Measurements from ENCODE around the gene CALM3. TPM values are rescaled to one million over a fixed set of nuclear protein-coding genes. Genes with fewer than 3 reads are reported as not detected.
"Not testable (repeated sequence)": the region's sequence is repeated elsewhere in the genome, so short reads cannot be mapped to it uniquely, and the experiment has no call there.

CALM3 gene
- polyA plus RNA-seq, 4 donors = 397 to 466 (median 416) TPM

DNA sequence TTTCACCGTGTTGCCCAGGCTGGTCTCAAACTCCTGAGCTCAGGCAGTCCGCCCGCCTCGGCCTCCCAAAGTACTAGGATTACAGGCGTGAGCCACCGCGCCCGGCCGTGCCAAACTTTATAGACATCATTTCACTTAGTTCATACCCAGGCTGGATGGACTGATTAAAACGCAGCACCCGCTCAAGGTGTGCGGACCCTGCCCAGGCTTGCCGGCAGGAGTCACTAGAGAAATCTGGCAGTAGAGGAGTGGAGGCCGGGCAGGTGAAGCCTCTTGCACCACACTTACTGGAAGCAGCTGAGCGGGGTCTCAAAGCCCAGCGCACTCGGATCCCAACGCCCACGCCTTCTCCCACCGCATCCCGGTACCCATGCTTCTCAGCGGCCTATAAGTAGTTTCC is 12.4 kb downstream of the CALM3 start:
- no peak for DNase-seq (ENCODE audit: low read depth in 4 of 4, low spot score in 3 of 4)

DNA sequence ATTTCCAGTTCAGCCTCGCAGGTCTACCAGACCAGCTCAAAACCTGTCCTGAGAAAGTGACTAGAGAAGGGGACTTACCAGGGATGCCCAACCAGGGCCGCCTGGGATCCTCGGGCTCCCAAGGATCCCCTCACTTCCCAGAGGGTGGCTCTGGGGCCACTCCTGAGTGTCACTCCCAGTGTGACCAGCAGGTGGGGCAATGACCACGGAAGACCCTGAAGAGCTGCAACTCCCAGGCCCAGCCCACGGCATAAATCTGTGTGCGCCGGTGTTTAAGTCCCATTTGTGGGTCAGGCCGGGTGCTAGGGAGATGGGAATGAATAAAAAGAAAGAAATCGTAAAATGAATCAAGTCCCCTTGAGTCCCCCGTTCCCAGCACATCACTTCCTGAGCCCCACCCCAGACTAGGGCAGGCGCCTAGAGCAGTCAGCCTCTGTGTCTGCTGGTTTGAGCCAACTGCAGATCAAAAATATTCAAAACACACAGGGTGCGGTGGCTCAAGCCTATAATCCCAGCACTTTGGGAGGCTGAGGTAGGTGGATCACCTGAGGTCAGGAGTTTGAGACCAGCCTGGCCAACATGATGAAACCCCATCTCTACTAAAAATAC is 13.1 kb downstream of the CALM3 start:
- peak in 1 of 4 donors; percentile 62 for DNase-seq (ENCODE audit: low read depth in 4 of 4, low spot score in 3 of 4)

DNA sequence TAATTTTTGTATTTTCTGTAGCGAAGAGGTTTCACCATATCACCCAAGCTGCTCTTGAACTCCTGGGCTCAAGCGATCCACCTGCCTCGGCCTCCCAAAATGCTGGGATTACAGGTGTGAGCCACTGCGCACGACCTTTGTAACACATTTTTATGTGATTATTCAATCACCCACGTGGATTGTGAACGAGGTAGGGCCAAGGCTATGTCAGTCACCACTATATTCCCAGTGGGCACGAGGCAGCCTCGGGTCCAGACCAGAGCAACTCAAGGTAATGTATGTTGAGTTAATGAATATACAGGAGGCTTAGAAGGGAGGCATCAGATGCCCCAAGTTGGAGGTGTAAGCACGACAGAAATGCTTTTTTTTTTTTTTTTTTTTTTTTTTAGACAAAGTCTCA is 14.8 kb downstream of the CALM3 start:
- DNase-seq (ENCODE audit: low read depth in 4 of 4, low spot score in 3 of 4) = no peak

DNA sequence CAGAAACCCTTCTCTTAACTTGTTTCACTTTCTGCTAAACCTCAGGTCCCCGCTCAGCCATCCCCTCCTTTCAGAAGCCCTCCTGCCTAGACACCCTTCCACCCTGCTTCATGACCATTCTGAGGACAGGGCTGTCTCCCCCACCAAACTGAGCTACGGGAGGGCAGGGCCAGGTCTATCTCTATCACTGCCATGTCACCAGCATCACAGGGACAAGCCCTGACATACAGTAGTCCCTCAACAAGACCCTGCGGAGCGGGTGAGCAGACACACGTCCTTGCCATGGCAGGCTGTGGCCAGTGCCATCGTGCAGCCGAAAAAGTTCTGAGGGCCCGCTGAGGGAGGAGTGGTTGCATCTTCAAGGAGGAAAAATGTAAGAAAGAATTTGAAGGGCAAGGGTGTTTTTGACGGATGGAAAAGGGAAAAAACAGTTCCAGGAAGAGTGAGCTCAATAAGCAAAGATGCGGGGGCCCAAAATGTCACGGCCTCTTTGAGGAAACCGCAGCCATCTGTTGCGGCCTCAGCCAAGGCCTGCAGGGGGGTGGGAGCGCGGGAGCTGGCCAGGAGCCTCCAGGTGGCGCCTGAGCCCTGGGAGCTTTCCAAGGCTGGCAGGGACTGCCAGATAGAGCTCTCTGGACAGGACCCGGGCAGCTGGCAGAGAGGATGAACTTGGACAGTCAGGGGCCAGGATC is 15.6 kb downstream of the CALM3 start:
- no peak for DNase-seq (ENCODE audit: low read depth in 4 of 4, low spot score in 3 of 4)

DNA sequence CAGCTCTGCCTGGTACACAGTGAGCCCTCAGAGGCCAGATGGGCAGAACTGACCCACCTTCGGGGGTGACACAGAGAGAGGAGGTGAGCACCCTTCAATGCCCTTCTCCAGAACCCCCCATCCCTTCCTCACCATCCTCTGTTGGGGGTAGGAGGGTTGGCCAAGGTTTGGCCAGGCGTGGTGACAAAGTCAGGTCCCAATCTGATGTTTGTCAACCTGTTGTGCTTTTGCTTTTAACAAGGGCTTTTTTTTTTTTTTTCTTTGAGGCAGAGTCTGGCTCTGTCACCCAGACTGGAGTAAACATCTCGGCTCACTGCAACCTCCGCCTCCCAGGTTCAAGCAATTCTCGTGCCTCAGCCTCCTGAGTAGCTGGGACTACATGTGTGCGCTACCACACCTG is 16.5 kb downstream of the CALM3 start:
- no peak for DNase-seq (ENCODE audit: low read depth in 4 of 4, low spot score in 3 of 4)

DNA sequence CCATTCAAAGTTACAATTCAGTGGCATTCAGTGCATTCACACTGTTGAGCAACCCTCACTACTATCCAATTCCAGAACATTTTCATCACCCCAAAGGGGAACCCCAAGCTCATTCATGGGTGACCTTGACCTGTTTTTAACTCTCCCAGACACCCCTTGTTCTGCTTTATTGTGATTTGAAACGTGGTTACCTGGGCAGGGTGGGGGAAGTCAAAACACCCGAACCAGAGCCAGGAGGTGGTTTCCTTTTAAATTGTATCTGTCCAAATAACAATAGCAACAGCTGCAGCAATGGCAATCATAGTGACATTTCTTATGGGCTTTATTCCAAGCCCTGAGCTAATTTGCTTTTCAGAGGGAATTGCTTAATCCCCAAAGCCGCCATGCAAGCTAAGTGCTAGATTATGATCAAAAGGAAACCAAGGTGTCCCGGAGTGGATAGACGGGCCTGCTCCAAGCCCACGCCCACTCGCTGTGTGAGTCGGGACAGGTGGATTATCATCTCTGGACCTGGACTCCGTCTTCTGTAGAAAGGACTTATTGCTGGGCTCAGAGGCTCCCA is 17.6 kb downstream of the CALM3 start:
- DNase-seq (ENCODE audit: low read depth in 4 of 4, low spot score in 3 of 4) = no peak

DNA sequence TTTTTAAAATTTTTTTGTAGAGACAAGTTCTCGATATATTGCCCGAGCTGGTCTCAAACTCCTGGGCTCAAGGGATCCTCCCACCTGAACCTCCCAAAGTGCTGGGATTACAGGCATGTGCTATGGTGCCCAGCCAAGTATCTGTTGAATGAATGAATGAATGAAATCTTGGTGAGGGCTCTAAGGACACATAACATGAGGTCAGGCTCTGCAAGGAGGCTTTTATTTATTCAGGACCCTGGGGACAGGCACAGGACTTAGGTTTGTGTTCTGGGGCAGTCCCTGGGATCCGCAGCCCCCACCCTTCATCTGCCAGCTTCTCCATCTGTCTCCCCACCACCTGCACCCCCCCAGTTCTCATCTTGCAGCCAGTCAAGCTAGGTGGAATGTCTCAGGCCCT is 19.1 kb downstream of the CALM3 start:
- DNase-seq (ENCODE audit: low read depth in 4 of 4, low spot score in 3 of 4) = no peak

DNA sequence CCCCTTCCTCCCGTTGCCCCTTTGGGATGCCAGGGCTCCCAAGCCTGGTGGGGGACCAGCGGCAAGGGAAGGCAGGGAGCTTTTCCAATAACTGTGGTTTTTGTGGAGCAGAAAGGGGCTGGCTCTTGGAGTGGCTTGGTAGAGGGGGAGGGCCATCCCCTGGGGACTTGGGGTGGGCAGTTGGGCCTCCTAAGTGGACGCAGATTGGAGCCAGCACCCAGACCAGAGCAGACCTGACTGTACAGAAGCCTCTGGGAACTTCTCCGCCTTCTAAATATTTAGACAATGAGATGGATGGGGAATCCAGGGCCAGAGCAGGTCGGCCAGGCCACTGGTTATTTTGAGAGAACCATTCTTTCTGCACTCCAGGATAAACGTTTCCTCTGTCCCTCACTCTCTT is 19.6 kb downstream of the CALM3 start:
- DNase-seq (ENCODE audit: low read depth in 4 of 4, low spot score in 3 of 4) = no peak

DNA sequence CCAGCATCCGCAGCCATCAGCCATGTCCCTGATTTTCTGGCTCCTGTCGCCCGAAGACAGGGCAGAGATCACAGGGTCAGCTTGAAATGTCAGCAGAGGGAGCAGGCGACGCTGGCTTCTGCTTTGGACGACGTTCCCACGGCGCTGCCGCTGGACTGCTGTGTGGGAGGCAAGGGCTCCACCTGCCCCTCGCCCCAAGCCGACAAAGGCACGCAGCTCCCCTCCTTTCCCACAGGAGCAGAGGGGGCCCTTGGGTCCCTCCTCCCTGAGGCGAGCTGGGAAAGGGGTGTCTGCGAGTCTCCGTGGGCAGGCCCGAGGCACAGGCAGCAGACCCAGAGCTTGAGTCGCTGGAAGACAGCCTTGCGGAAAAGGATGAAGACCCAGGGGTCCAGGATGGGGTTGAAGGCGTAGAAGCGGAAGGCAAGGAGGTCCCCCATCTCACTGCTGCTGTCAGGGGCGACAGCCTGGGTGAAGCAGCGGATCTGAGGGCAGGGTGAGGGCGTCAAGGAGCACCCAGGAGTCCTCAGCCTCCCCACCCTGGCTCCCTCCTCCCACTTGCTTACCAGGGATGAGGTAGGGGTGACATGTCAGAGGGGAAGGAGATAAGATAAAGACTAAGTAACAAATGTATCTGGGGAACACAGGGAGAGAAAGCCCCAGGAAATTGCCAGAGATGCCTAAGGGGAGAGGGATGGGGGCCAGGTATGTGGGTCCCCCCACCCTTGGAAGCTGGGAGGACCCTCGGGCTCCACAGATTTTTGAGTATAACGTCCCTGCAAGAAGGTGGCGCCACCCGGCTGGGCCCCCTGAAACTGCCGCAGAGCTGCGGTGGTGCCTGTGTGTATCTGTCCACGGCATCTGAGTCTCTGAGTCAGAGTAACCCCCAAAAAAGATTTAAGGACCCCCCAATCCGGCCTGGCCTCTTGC is 20.3 kb downstream of the CALM3 start:
- no peak for DNase-seq (ENCODE audit: low read depth in 4 of 4, low spot score in 3 of 4)

DNA sequence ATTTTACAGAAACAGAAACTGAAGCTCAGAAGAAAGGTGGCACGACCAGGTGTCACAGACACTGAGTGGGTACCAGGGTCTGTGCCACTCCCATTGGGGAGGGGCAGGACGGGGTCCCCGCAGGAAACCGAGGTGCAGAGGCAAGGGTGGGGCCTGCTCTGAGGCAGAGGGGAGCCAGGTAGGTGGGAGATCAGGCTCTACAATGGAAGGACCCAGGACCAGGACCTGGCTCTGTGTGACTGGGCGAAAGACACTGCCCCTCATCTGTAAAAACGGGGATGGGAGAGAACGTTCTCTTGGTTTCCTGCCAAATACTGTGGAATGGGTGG is 21.0 kb downstream of the CALM3 start:
- no peak for DNase-seq (ENCODE audit: low read depth in 4 of 4, low spot score in 3 of 4)

DNA sequence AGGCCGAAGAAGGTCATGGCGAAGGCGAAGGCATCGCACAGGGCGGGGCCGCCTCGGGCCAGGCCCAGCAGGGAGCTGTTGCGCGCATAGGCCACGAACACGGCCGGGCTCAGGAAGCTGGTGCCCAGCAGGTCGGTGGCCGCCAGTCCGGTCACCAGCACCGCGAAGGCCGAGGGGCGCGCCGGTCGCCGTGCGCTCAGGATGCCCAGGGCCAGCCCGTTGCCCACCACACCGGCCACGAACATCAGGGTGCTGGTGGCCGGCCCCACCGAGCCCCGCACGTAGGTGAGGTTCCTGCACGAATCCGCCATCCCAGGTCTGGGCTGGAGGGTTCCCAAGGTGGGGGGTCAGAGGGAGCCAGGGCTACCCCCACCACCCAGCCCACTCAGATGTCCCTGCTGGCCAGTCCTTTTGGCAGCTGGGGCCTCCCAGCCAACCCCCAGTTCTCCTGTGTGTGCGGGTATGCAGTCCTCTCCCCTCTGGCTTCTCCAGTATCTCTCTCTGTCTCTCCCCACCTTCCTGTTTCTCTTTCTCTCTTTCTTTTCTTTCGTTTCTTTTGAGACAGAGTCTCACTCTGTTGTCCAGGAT is 22.9 kb downstream of the CALM3 start:
- DNase-seq (ENCODE audit: low read depth in 4 of 4, low spot score in 3 of 4) = no peak

DNA sequence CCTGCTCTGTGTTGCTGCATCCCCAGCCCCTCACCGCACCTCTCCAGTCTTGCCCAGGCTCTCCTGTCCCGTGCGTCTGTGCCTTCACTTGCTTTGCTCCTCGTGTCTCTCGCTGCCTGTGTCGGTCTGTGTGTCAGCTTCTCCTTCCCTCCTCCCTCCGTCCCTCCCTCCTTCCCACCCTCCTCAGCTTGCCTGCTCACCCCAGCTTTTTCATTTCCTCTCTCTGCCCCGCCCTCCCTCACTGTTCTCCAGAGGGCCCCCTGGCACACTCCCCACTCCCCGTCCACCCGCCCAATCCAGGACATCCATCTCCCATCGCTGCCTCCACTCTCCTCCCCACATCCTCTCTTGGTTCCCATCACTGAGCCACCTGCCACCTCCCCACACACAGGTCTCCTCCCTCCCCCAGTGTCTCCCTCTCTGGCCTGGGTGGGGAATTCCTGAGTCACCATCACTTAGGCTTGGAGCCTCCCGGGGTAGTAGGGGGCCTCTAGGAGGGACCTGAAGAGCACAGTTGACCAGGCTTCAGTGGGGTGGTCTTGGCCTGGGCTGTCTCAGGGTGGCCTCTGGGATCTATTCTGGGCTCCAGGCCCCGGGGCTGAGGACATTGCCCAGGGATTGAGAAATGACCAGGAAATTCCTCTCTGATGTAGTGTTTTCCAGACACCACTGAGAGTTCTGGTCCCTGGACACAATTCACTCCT is 24.0 kb downstream of the CALM3 start, which contains the start of gene PTGIR:
Gene PTGIR (minus strand): TSS at position 132 of the 704 bp plus-strand sequence. CDS start 864 bp downstream, outside the sequence.
- no peak for DNase-seq (ENCODE audit: low read depth in 4 of 4, low spot score in 3 of 4)

DNA sequence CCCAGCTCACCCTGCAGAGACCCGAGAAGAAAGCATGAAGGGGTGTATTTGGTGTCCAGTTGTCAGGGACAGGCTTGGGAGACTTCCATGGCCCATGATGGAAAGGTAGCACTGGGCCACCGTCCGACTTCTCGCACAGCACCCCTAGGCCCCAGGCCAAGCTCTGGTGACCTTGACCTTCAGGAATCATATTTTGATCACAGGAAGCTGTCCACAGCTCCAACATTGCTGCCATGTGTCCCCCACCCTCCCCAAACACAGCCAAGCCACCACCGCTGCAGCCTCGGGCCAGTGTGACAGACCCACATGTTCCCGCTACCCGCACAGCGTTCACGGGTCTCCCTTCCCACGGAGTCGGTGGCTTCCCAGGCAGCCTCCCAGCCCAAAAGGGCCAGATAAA is 24.6 kb downstream of the CALM3 start:
- DNase-seq (ENCODE audit: low read depth in 4 of 4, low spot score in 3 of 4) = no peak

DNA sequence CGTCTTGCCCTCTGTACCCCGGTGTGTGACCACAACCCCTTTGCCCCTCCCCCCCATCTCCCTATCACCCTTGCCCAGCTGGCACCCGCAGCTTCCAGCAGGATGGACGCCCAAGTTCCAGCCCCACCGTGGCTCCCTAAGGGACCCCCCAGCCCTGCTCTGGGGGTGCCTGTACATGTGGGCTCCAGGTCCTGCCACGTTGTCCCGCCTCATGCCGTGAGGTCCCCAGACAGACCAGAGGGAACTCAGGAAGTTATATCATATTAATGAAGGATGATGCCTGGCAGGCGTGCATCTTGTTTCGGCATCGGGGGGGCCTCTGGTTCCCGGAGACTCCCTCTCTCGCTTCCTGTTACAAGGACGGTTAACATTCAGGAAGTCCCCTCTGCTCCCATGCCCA is 25.3 kb downstream of the CALM3 start:
- DNase-seq (ENCODE audit: low read depth in 4 of 4, low spot score in 3 of 4) = no peak

DNA sequence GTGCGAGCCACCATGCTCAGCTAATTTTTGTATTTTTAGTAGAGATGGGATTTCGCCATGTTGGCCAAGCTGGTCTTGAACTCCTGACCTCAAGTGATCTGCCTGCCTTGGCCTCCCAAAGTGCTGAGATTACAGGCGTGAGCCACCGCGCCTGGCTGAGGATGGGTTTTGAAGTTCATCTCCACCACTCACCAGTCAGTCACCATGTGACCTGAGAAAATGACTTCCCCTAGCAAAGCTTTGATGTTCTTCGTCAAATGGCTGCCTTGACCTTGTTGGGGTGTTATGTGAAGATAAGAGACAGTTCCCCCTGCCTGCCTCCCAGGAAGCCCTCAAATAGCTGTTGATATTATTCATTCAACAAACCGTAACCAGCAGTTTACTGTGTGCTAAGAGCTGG is 27.8 kb downstream of the CALM3 start:
- DNase-seq (ENCODE audit: low read depth in 4 of 4, low spot score in 3 of 4) = not testable (repeated sequence)

DNA sequence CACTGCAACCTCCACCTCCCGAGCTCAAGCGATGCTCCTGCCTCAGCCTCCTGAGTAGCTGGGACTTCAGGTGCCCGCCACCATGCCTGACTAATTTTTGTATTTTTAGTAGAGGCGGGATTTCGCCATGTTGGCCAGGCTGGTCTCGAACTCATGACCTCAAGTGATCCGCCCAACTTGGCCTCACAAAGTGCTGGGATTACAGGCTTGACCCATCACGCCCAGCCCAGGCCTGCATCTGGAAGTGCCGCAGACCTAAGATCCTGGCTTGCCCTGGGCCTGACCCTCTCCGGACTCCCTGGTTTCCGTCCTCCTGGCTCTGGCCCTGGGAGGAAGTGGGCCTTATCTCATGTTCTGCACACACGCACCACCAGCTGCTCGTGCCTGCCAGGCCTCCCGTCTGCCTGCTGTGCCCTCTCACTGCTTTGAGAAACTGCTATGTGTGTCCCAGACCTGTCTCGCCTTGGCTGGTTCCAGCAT is 28.5 kb downstream of the CALM3 start:
- no peak for DNase-seq (ENCODE audit: low read depth in 4 of 4, low spot score in 3 of 4)

DNA sequence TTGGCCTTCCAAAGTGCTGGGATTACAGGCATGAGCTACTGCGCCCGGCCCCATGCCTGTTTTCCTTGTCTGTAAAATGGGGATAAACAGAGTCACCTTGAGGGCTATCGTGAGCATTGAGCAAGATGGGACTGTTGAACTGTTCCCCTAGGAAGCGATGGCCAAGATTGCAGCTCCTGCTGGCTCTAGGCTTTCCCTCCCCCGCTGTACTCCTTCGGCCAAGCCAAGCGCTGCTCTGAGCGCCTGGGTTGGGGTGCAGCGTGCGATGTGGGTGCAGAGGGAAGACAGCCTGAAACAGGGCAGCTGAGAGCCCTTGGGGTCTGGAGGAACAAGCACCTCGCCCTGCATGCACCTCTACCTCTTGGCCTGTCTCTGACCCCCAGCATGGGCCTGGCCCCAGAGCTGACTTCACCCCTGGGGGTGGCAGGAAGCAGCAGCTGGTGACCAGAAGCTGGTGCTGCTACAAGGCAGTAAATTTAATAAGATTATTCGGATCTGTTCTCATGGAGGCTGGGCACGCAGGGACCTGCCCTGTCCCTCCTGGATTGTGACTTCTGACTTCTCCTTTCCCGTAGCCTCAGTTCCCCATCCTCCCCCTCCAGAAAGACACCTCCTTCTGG is 29.6 kb downstream of the CALM3 start:
- DNase-seq (ENCODE audit: low read depth in 4 of 4, low spot score in 3 of 4) = no peak

DNA sequence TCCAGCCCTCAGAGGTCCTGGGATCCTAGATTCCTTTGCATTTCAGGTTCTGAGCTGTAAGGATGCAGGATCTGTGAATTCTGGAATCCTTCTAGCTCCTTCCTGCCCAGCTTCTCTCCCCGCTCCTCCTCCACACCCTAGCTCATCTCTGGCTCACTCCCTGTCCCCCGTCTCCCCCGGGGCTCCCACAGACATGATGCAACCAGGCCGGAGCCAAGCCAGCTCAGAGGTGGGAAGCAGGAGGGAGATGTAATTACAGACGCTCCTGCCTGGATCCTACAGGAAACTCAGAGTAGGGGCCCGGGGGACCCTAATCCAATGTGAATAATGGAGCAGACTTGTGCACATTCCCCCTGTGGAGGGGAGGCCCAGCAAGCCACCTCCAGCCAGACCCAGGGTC is 30.4 kb downstream of the CALM3 start:
- no peak for DNase-seq (ENCODE audit: low read depth in 4 of 4, low spot score in 3 of 4)

DNA sequence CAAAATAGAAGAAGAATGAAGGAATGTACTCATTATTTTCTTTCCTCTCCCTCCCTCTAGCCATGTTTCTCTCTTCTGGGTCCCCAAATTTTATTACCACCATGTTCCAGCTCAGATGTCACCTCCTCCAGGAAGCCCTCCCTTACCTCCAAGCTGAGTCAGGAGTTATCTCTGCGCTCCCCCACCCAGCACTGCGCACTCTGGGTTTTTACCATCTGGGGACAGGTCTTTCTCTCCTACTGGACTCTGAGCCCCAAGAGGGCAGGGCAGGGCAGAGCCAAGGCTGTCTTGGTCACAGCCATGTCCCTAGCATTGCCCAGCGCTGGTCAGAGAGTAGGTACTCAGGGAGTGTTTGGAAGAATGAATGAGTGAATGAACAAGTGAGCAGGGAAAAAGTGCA is 32.0 kb downstream of the CALM3 start:
- no peak for DNase-seq (ENCODE audit: low read depth in 4 of 4, low spot score in 3 of 4)
